Left cardiac atrium (tissue), 4 donors: ENCODE data around the gene PDXDC1. TPM values are rescaled to one million over a fixed set of nuclear protein-coding genes. Genes with fewer than 3 reads are reported as not detected.
"Not testable (repeated sequence)": the region's sequence is repeated elsewhere in the genome, so short reads cannot be mapped to it uniquely, and the experiment has no call there.

Experiments
- ATAC-seq, 2 donors: fragments of 200-7000 bp; cut with Tn5 transposase; one replicate each; pipeline ENCODE4 v1.9.1; 2020; ENCODE audit warnings: mild to moderate bottlenecking in 2 of 2, moderate library complexity in 2 of 2
- DNase-seq: peaks from one replicate; pipeline ENCODE4 v3.0.0-alpha.2; 2020
- intact Hi-C, 2 donors: fragments of 100-400 bp; cut with DNase I; formaldehyde crosslinking; loops; one replicate each; pipeline versions ENCODE4 v1.14.1 to v1.15.1; 2022 to 2023
- total RNA-seq, 2 donors: library from RNA; stranded (reverse); fragmentation: NEBNext Ultra II Directional; extraction: Animal tissue kit (Norgen Biotek cat#: 25700); gene quantifications; one replicate each; pipeline ENCODE4 v1.2.1, GENCODE V29; 2021
- donor health status: DM: no; HTN: yes; CAD: no.
- donor health status: DM: no; HTN: yes; CAD: no; lungs with severe emphysema.
- donor health status: DM: yes; HTN: yes; CAD: no.
- donor health status: Dilated cardiomyopathy.

The PDXDC1 gene
- total RNA-seq, 2 donors from 2014 or later: 73.8 to 103 TPM

GRCh38 chr16:14996702-14997101 is 21.9 kb downstream of the PDXDC1 start:
- intact Hi-C loops, DNase-seq: not testable (repeated sequence)
- peak in 1 of 2 donors; percentile 36 for ATAC-seq

- DNase-seq, intact Hi-C loops, ATAC-seq: not testable (repeated sequence)
These were observed 23.5 kb downstream of the PDXDC1 start for GRCh38 chr16:14998300-14998699.

DNA sequence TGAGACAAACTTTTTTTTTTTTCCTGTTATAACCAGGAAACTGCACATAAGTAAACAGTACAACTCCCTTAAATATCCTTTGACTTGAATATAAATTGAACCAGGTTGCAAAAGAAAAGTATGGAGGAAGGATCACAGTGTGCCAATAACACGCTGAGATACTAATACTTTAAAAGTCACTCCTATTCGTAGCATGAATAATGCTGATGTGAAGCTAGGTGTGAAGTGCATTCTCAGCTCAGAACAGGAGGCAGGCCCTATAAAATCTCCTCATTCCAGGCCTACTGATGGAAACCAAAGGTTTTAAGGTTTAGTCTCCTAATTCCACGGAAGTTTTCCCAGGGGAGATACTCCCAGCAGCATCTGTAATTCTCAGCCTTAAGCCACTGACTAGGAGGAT is 25.0 kb downstream of the PDXDC1 start:
- intact Hi-C loops, DNase-seq, ATAC-seq: not testable (repeated sequence)

DNA sequence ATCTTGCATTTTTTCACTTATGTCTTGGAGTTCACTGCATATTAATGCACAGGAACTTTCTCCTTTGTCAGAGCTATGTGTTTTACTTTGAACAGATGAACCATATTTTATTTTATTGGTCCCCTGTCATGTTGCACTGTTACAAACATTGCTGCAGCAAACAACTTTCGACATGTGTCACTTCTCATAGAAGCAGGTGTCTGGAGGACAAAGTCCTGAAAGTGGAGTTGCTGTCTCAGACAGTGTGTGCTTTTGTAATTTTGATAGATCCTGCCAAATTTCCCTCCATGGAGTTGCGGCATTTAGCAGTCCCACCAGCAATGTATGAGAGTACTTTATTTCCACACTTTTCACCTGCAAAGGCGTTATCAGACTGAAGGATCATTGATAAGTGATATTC is 27.6 kb downstream of the PDXDC1 start:
- ATAC-seq, intact Hi-C loops, DNase-seq: not testable (repeated sequence)

DNA sequence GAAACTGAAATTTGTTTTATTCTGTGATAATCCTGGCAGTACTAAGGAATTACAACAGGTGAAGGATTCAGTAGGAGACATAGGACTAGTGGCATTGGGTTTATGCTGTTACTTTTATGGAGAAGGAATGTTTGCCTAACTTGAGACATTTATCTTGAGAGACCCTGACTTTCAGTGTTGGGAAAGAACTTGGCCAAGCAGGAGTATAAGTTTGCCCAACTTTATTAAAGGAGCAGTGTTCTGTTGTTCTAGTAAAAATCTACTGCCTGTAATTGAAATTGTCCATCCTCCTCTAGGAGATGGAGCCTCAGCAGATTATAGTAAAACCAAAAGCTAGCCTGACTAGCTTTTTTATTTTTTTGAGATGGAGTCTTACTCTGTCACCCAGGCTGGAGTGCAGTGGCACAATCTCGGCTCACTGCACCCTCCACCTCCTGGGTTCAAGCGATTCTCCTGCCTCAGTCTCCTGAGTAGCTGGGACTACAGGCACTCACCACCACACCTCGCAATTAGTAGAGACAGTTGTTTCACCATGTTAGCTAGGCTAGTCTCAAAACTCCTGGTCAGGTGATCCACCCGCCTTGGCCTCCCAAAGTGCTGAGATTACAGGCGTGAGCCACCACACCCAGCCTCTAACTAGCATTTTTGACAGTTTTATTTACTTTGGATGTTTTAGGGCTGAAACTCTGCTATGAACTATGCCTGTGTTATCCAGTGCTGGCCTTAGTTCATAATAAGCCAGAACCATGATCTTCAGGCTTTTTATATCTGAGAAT is 30.7 kb downstream of the PDXDC1 start:
- intact Hi-C loops, DNase-seq: not testable (repeated sequence)
- ATAC-seq: peak; percentile 29 to 77

DNA sequence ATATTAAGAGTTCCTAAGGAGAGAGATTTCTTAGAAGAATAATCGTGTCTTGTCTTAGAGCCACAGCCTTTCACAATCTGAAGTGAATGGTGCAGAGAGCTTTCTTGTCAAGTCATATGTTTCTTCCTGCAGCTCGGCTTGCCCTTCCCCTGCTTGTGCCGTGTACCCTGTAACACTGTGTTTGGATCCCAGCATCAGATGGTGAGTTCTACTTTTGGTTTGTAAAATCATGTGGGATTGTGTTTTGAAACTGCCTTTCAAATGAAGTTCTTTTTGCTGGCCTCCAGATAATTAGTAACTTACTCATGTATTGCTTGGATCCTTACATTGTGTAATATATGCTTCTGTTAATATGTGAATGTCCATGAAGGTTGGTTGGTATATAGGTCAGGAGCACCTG is 33.8 kb downstream of the PDXDC1 start:
- intact Hi-C loops, DNase-seq, ATAC-seq: not testable (repeated sequence)

DNA sequence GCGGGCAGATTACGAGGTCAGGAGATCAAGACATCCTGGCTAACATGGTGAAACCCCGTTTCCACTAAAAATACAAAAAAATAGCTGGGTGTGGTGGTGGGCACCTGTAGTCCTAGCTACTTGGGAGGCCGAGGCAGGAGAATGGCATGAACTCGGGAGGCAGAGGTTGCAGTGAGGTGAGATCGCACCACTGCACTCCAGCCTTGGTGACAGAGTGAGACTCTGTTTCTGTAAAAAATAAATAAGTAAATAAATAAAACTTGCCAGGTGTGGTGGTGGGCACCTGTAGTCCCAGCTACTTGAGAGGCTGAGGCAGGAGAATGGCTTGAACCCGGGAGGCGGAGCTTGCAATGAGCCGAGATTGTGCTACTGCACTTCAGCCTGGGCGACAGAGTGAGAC is 38.1 kb downstream of the PDXDC1 start:
- intact Hi-C loops, ATAC-seq: not testable (repeated sequence)

GRCh38 chr16:15015671-15016070 is 40.8 kb downstream of the PDXDC1 start:
- ATAC-seq: not testable (repeated sequence)

More for the DNA sequence above, 38.1 kb downstream of the PDXDC1 start:
- DNase-seq: not testable (repeated sequence)

DNA sequence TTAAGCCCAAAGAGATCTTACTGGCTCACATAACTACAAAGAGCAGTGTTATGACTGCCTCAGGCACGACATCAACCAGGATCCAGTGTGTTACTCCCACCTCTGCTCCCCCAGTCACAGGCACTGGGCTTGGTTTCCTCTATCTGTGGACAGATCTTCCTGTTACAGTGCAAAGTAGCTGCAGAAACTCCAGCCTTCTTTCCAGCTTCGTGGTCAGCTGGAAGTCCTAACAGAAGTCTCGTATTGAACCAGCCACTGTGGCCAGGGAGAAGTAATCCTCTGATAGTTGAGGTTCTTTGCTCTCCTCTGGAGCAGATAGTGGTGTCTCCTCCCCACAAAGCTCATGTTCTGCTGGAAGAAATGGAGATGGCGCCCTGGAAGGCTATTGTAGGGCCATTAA is 41.5 kb downstream of the PDXDC1 start:
- ATAC-seq: peak in 1 of 2 donors; percentile 8
- DNase-seq, intact Hi-C loops: not testable (repeated sequence)

More at GRCh38 chr16:15015671-15016070, 40.8 kb downstream of the PDXDC1 start:
- DNase-seq, intact Hi-C loops: not testable (repeated sequence)

DNA sequence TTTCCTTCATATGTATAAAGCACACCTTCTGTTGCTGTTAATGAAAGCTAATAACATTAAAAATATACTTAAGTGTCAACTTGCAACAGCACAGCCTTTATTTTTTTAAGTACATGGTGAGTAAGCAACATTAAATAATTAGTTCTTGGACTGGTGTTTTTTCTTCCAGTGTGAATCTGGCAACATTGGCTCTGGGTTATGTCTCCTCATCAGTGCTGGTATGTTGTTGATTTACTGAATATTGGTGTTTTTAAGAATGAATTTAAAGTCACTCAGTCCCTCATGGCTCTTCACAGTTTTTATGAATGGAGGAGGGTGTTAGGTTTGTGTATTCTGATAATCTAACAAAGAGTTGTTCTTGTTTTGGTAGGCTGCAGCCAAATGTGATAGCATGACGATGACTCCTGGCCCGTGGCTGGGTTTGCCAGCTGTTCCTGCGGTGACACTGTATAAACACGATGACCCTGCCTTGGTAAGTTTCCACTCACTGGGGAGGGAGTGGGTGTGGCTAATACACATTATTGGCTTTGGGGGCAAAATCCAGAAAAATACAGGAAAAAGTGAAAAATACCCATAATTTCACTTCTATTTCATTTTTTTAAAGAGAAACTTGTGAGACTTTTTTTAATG is 42.2 kb downstream of the PDXDC1 start:
- DNase-seq (peak; percentile 72), ATAC-seq (peak; percentile 62 to 77)
- intact Hi-C loops: not testable (repeated sequence)

GRCh38 chr16:15021429-15021828 is 46.6 kb downstream of the PDXDC1 start:
- ATAC-seq, intact Hi-C loops: not testable (repeated sequence)

GRCh38 chr16:15022194-15022593 is 47.4 kb downstream of the PDXDC1 start:
- peak; percentile 42 to 78 for ATAC-seq
- DNase-seq, intact Hi-C loops: not testable (repeated sequence)

More at GRCh38 chr16:15021429-15021828, 46.6 kb downstream of the PDXDC1 start:
- not testable (repeated sequence) for DNase-seq

DNA sequence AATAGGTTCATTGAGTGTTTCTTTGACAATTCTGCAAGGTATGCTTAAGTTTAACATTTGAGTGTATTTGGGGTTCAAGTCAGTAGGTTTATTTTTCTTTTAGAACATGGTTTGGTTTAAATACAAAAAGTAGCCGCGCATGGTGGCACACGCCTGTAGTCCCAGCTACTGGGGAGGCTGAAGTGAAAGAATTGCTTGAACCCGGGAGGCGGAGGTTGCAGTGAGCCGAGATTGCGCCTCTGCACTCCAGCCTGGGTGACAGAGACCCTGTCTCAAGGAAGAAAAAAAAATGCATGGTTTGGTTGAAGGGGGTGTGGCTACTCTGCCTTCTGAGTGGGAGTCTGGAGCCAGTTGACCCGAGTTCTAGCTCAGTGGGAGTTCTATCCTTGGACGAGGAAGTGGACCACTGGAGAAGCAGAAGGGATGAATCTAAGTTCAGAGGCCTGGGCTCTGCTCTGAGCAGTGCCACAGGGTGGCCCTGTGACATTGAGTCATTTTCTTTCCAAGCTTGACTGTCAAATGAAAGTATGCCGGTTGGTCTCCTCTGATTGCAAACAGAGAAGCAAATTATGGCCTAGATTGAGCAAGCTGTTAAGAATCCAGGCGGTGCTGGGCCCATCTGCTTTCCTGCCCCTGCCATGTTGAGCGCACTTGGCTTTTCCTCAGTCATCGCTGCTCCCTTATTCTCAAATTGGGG is 48.7 kb downstream of the PDXDC1 start:
- ATAC-seq, intact Hi-C loops, DNase-seq: not testable (repeated sequence)

DNA sequence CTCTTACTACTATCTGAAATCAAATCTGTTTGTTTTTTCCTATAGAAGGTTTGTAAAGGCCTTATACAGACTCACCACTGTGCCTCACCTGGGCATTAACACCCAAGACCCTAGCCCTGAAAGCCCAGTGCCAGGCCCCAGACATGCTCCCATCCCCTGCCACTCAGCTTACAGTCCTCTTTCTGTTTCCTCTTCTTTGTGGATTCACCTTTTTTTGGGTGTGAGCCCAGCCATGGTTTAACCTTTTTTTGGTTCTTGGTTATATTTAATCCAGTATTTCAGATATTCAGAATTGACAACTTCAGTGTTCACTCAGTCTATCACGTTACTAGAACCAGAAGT is 50.0 kb downstream of the PDXDC1 start:
- ATAC-seq, intact Hi-C loops: not testable (repeated sequence)

DNA sequence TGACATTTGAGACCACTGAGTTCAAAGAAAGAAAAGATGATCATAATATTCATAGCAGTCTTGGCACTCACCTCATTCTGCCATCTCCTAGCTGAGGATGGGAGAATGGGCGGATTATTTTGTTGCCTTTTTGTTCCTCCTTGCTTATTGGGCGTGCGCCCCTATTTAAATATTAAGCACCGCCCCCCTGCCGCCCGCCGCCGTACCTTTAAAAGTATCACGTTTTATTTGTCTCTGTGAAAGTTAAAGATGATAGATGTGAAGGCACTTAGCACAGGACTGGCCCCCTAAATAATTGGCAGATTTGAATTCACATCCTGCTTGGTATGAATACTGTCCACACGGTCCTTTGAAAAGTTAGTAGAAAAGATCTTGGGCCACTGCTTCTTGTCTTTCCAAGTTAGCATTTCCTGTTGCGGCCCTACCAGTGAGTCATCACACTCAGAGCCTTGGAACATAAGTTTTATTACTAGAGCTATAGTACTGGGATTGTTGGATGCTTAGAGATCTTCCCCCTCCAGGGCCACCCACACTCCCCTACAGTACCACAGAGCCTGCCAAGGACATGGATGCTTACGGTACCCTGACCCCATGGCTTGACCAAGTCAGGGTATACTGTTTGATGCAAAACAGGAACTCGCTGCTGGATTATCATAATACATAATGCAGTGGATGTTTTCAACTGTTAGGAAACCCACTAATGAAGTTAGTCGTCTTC is 50.6 kb downstream of the PDXDC1 start:
- intact Hi-C loops, DNase-seq: not testable (repeated sequence)
- ATAC-seq: peak; percentile 28 to 52

More for the DNA sequence above, 50.0 kb downstream of the PDXDC1 start:
- DNase-seq: not testable (repeated sequence)

DNA sequence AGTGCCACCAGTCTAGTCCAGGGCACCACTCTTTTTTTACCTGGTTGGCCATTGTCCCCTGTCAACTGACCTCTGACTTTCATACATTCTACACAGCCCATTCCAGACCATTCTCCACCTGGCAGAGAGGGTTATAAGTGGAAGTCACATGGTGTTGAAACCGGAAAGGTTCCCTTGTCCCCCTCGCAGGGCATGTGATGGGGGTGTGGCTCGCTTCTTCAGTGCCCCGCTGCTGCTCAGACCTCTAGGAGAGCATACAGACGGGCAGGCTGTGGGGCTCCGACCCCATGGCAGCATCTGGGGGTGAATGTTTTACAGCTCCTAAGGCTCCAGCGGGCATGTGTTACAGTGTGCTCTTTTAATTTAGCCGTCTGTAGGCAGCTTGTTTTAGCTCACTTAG is 52.2 kb downstream of the PDXDC1 start:
- intact Hi-C loops, ATAC-seq, DNase-seq: not testable (repeated sequence)

GRCh38 chr16:15027503-15028344 is 52.9 kb downstream of the PDXDC1 start:
- ATAC-seq: peak in 1 of 2 donors; percentile 10
- DNase-seq, intact Hi-C loops: not testable (repeated sequence)

GRCh38 chr16:15028345-15028715 is 53.5 kb downstream of the PDXDC1 start:
- intact Hi-C loops, DNase-seq, ATAC-seq: not testable (repeated sequence)
